AG08395 (cell line): Measurements from ENCODE around the gene UGT1A4.

Source experiments
- DNase-seq: peaks from one replicate; pipeline ENCODE4 v3.0.0; 2012; ENCODE audit warnings: mixed read lengths, low spot score

UGT1A4 gene

GRCh38 chr2:233791151-233791882 lies 72.8 kb downstream of the UGT1A4 start:
- no peak for DNase-seq

DNA sequence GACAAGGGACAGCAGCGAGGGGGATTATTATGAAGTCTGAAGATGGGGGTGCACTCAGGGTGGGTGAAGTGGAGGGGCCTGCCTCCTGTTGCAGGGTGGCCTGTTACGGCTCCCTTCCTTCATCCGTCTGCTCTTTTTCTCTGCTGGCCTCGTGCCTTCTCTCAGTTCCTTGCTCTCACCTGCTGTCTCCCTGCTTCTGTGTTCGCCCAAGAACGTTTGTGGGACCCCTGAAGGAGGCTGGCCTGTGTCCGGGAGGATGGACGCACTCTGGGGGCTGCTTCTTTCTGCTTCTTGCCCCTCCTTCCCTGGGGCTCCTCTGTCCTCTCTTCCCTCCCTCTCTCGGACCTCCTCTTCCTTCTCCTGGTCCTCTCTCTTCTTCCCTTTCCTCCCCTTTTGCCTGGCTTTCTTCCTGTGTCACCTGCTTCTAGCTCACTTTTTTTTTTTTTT lies 73.4 kb downstream of the UGT1A4 start:
- DNase-seq: no peak

DNA sequence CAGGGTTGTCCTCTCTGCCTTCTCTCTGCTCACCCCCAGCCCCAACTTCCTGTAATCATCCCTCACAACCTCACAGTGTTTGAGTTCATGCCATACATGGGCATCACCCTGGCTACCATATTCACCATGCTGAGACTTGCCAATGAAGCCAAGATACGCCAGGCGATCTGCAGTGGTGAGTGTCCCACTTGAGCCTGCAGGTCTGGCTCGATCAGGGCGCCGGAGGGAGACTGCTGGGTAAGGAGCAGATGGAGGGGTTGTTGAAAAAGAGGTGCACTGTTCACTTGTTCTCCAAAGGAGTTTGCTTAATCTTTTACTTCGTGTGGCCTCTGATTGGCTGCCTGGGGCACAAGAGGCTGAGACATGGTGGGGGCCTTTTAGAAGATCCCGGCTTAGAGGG lies 74.2 kb downstream of the UGT1A4 start:
- DNase-seq: no peak

GRCh38 chr2:233793465-233794127 lies 75.1 kb downstream of the UGT1A4 start:
- no peak for DNase-seq

- no peak for DNase-seq
These were observed 75.7 kb downstream of the UGT1A4 start for GRCh38 chr2:233794128-233794658.

- DNase-seq: no peak
These were observed 77.2 kb downstream of the UGT1A4 start for GRCh38 chr2:233795735-233796171.

DNA sequence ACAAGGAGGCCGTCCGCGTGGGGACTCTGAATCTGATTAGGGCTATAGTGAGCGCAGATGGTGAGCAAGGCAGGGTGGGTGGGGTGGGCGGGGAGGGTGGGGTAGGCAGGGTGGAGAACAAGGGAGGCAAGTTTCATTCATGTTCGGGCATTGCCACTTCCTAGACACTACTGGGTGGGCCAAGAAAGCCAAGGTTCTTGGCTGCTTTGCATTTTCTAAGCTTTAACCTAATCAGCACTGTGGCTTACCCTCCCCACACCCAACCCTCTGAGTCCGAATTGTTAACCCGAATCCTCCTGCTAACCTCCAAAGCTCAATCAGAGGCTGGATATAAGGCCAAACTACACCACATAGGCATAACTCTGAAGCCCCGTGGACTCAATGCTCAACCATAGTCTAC lies 77.7 kb downstream of the UGT1A4 start:
- DNase-seq: no peak

DNA sequence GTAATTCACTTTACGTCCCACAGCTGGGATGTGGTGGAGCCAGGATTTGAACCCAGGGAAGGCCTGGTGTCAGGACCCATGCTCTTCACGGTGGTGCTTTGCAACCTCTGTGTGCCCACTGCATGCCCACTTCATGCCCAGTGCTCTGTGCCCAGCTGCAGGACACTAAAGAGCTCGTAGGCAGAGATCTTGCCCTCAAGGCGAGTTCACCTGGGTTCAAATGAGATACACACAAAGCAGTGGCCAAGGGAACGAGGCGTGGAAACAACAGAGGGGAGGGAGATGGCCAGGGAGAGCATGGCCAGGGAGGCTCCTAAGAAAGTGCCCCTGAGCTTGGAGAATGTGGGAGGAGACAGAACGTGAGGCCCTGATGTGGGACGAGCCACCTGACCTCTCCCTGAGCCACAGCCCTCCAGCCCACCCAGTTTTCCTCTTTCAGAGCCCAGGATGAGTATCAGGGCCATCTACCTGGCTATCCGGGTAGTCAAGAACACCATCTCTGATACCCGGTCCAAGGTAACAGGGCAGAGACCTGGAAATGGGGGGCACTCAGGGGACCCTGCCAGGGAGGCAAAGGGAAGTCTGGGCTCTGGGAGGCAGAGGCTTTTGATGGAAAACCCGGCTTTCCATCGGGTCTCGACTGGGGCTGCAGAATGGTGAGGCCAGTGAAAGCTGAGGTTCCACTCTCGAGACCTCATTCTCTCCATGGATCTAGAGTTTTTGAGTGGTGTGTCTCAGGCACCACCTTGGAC lies 80.0 kb downstream of the UGT1A4 start:
- DNase-seq: no peak

- DNase-seq: no peak
These were observed 80.6 kb downstream of the UGT1A4 start for GRCh38 chr2:233799087-233799665.

DNA sequence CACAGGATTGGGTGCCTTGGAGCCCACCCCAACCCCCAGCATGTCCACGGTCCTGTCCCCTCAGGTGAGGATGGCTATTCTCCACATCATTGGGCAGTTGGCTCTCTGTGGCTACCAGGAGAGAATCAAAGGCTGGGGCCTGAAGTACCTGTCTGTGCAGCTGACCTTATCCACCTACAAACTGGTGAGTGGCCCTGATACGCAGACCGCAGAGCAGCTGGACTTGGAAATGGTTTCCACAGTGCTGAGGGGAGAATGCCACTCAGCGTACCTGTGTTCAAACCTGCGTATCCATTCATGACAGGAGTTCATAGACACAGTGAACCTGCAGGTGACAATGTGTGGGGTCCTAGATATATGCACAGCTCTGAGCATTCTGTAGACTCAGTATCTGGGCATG lies 81.2 kb downstream of the UGT1A4 start:
- no peak for DNase-seq

DNA sequence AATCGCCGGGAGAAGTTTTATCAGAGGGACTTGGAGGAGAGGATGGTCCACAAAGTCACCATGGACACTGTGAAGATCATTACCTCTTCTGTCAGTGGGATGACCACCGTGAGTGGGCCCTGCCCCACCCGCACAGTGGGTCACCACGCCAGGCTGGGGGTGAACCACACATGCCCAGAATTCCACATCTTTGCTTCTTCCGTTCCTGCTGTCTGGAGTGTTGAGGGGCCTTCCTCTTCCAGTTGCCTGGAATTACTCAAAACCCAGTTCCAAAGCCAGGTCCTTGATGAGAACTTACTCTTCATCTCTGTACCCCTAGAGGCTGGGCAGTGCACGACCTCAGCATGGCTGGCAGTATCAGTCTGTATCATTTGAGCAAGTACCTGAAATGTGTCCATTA lies 81.7 kb downstream of the UGT1A4 start:
- DNase-seq: no peak

- DNase-seq: no peak
These were observed 83.0 kb downstream of the UGT1A4 start for GRCh38 chr2:233801357-233802131.

DNA sequence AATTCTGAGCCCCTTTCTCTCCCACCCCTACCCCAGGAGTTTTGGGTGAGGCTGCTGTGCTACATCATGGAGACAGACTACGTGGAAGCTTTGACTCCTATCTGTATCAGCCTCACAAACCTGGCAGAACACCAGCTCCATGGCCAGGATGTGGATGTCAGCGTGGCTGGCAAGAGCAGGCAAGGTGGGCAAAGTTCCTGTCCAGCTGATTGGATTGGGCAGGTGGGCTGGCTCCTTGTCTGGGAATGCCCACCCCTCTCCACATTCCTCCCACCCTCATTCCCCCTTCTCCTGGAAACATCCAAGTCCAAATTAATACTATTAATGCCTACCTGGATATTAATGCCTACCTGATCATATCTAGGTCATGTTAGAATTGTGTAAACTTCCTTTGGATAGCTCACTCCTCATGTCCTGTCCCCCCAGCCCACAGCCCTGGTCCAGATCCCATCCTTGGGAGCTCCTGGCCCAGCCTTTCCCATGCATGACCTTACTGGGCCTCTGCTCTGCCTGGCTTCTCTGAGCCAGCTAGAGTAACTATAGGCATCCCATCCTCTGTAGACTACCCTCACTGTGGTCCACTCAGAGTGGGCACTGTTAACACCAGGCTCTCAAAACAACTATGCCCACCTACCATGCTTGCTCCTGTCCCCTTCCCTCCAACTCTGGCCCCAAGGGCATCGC lies 83.7 kb downstream of the UGT1A4 start:
- DNase-seq: no peak

GRCh38 chr2:233803292-233803911 lies 84.9 kb downstream of the UGT1A4 start:
- no peak for DNase-seq

- no peak for DNase-seq
These were observed 85.5 kb downstream of the UGT1A4 start for GRCh38 chr2:233803994-233804393.

DNA sequence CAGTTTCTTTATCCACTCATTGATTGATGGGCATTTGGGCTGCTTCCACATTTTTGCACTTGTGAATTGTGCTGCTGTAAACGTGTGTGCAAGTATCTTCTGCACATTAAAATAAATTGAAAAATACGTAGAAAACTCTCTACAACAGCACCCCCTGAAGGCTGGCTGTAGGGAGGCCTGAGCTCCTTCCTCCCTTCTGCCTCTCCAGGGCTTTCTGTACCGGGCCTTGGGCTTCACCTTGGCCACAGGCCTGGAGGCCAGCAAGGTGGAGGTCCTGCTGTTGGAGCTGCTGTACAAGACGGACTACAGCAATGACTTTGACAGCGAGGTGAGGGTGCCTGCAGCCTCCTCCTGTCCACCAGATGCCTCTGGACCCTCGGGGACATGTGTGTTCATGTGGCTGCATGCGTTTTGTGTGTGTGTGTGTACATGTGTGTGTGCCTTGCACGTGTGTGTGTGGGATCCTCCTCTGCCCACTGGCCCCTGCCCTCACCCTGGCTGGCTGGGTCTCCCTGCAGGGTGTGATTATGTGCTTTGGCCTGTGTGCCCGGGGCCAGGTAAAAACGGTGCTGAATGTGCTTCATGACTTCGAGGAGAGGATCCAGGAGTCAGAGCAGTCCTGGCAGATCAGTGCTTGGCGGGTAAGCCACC lies 88.8 kb downstream of the UGT1A4 start:
- no peak for DNase-seq

DNA sequence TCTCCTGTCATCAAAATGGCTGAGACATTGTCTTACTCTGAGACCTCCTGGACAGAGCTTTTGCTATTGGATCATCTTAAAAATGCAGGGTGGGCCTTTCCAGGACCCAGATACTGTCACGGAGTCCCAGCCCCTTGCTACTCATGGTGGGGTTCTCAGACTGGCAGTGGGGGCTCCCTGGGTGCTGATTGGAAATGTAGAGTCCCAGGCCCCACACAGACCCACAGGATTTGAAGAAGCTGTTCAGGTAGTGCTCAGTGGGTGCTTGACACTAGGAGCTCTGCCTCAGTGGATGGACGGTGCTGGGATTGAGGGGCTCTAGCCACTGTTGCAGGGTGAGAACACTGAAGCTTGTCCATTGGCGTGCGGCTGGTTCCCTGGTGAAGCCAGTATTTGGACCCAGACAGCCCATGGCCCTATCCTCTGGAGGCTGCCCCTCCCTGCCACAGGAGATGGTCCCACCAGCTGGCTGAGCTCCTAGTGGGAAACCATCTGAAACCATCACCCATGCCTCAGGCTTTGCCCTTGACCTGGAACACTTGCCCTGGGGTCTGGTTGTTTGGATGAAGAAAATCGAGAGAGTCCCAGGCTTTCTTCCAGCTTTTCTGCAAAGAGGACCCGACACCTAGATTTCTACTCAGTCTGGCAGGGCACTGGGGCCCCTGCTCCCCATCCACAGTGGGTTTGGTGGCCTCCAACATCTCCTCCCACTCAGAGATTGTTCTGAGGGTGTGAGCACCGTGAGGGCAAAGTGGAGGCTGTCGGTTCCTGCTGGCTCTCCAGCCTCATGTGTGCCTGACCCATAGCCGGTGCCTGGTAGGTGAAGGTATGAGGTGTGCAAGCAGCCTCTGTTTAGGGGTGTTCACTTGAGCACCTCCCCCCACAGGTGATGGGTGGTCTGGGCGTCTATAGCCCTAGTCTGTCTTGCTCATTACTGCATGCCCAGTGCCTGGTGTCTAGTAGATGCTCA lies 89.7 kb downstream of the UGT1A4 start:
- DNase-seq: no peak

DNA sequence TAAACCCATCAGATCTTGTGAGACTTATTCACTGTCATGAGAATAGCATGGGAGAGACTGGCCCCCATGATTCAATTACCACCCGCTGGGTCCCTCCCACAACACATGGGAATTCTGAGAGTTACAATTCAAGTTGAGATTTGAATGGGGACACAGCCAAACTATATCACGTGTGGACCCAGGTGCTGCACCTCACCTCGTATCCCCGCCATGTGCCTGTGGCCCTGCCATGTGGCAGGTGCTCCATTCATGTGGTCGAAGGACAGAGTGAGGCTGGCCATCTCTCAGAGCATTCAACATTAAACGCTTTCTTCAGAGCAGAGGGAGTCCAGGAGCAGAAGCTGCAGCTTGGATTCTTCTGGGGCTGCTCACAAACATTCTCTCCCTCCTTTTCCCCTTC lies 91.8 kb downstream of the UGT1A4 start:
- no peak for DNase-seq

GRCh38 chr2:233811087-233811486 lies 92.6 kb downstream of the UGT1A4 start:
- DNase-seq: no peak
